ENCODE results near the gene AKAP6. TPM values are rescaled to one million over a fixed set of nuclear protein-coding genes. Genes with fewer than 3 reads are reported as not detected.

Gene AKAP6
- total RNA-seq, 1 experiment from 2014 or later: 1.1 TPM

DNA sequence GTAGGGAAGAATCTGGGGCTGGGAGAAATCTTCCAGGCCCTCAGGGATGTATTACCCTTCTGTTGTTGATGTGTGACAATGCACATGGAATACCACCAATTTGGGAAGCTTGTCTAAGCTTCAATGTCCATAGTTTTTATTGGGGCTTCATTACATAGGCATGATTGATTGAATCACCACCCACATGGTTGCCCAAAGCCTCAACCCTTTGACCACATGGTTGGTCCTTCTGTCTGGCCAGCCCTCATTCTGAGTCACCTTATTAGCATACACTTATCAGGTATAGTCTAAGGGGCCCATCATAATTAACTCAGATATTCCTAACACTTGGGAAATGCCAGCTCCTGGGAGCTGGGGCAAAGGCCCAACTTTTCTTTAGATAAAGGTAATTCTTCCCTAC, 93.3 kb downstream of the AKAP6 start:
- Histone ChIP-seq H3K23ac (ENCODE audit: insufficient read length, low read depth, low read length) (no peak overlapping the region), H4K20me1 (ENCODE audit: control insufficient read depth, insufficient read depth, insufficient read length) (no peaks in the 10 kb centered on the region), H3K18ac (ENCODE audit: insufficient read length, low read depth, low read length) (no peak overlapping the region), H2BK5ac (ENCODE audit: insufficient read length, low read length) (no peak overlapping the region), H2BK15ac (ENCODE audit: low read depth, low read length) (no peak overlapping the region), H3K79me1 (ENCODE audit: insufficient read depth, low read depth, low read length, poor library complexity, severe bottlenecking) (no peaks in the 10 kb centered on the region), H2BK12ac (ENCODE audit: insufficient read length, low read depth, low read length) (no peak overlapping the region), H4K8ac (replicated peaks; ENCODE audit: insufficient read length, low read depth, low read length) (no peak overlapping the region), H2AFZ (ENCODE audit: low read length) (no peak overlapping the region), H2AK5ac (ENCODE audit: insufficient read length, low read length) (no peak overlapping the region), H3K23me2 (ENCODE audit: insufficient read length, low read depth, low read length, poor library complexity, severe bottlenecking) (no peaks in the 10 kb centered on the region), H3K79me2 (ENCODE audit: insufficient read depth, low read length) (no peaks in the 10 kb centered on the region), H3K14ac (ENCODE audit: insufficient read depth, low read length) (no peak overlapping the region), H3K9ac (ENCODE audit: extremely low read depth, insufficient read length, low read length) (no peak overlapping the region), H3T11ph (ENCODE audit: low read length) (no peak overlapping the region), H4K91ac (ENCODE audit: insufficient read length, low read depth, low read length) (no peak overlapping the region), H2BK120ac (ENCODE audit: low read depth, low read length, poor library complexity, severe bottlenecking) (no peak overlapping the region), H3K27me3 (ENCODE audit: insufficient read depth, low read length) (no peaks in the 10 kb centered on the region), H2BK20ac (ENCODE audit: low read depth, low read length, poor library complexity, severe bottlenecking) (no peak overlapping the region), H3K27ac (ENCODE audit: insufficient read length, low read depth, low read length) (no peak overlapping the region), H3K9me3 (ENCODE audit: control insufficient read depth, low read depth, low read length) (no peaks in the 10 kb centered on the region), H3K4ac (ENCODE audit: low read depth, low read length) (no peak overlapping the region), H3K56ac (ENCODE audit: insufficient read length, low read depth, low read length) (no peak overlapping the region), H3K4me2 (ENCODE audit: insufficient read depth, insufficient read length, low read length) (no peak overlapping the region), H3K4me1 (ENCODE audit: insufficient read depth, low read length) (no peaks in the 10 kb centered on the region), H4K5ac (ENCODE audit: insufficient read length, low read depth, low read length) (no peak overlapping the region)
- Mint-ChIP-seq H3K4me1 (peaks cover 13 to 14% of the 10 kb centered on the region in 2 experiments), H3K27ac (no peak overlapping the region), H3K9me3 (peaks cover 17 to 18% of the 10 kb centered on the region in 2 experiments; a peak in 4 of 5 replicates), H3K36me3 (ENCODE audit: insufficient read depth in 1 of 3, low read depth in 3 of 3) (peaks cover 3 to 17% (median 10%) of the 10 kb centered on the region in 3 experiments; a peak in 6 of 7 replicates), H3K4me3 (no peak overlapping the region), H3K27me3 (ENCODE audit: low read depth) (no peaks in the 10 kb centered on the region)
- no peak for DNase-seq
- TF ChIP-seq, protein P1, sequence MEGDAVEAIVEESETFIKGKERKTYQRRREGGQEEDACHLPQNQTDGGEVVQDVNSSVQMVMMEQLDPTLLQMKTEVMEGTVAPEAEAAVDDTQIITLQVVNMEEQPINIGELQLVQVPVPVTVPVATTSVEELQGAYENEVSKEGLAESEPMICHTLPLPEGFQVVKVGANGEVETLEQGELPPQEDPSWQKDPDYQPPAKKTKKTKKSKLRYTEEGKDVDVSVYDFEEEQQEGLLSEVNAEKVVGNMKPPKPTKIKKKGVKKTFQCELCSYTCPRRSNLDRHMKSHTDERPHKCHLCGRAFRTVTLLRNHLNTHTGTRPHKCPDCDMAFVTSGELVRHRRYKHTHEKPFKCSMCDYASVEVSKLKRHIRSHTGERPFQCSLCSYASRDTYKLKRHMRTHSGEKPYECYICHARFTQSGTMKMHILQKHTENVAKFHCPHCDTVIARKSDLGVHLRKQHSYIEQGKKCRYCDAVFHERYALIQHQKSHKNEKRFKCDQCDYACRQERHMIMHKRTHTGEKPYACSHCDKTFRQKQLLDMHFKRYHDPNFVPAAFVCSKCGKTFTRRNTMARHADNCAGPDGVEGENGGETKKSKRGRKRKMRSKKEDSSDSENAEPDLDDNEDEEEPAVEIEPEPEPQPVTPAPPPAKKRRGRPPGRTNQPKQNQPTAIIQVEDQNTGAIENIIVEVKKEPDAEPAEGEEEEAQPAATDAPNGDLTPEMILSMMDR (conservative IDR thresholded peaks at IDR 0.05): no peak

Measured in H9 (cell line).